GM18517 (cell line): ENCODE data around the gene SCAMP1.

Experiments used
- ATAC-seq: cut with Tn5 transposase; IDR thresholded peaks from one replicate; pipeline ENCODE4 v1.9.1; 2021; ENCODE audit warnings: mild to moderate bottlenecking, moderate library complexity; ENCODE audit not compliant: unreplicated experiment

SCAMP1 gene

DNA sequence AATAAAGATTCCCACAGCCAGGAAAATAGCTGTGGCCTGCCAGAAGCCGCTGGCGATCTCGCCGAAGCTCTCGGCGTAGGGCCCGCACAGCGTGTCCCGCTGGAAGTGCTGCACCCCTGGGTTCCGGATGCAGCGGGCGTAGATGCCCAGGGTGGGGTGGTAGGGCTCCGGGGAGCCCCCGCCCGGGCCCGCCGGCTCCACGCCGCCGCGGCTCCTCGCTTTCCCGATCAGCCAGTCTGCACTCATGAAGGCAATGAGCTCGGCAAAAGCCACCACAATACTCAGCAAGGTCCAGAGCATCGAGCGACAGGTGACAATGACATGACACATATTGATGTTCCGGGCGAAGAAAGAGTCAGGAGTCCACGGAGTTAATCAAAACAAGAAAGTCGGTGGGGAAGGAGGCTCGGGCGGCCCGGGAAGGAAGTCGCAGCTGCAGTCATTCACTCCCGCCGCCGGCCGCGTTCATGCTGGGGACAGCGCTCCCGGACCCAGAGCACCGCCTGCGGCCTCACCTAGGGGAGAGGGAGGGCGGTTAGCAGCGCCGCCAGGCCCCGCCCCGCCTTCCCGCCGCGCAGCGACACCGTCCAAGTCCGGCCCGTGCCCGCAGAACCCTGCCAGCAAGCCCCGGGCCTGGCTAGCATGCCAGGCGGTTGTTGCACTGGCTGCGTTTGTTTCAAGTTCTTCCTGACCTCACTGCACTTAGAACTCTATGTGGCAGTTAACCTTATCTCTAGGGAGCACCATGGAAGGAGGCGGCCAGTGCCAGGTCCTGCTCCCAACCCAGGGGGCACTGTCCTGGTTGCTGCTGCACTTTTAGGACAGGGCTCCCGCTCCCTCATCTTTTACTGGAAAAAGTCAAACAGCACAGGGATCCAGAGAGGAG lies 149.7 kb downstream of the SCAMP1 start:
- no peak for ATAC-seq

DNA sequence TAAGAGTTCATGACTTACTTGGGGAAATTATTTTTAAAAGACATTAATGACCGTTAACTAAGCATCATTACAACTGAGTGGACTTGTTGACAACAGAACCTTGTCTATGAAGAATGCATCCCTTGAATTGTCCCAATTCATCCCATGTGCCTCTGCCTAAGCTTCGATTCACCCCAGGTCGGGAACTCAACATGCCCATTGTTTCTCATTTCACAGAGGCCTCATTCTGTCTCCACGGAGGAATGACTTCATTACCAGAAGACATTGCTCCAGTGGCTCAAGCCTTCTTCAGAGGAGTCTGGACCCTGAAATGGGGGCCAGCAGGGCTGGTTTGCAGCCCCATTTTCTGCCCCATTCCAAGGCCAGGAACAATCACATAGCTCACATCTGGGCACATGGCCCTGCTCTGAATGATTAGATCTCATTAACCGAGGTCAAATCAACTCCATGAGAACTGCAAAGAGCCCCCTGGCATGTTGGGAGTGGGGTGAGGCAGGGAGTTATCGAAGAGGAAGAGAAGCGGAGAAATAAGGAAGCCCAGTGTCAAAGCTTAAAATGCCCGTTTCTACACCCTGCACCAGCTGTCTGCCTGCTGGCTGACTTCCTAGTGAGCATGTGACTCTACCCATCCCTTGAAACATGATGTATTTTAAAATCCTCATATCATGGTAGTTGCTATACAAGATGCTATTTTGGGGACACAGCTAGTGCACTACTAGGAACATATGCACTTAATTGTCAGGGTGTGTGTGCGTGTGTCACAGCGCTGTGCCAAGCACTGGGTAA lies 150.9 kb downstream of the SCAMP1 start:
- ATAC-seq: no peak

DNA sequence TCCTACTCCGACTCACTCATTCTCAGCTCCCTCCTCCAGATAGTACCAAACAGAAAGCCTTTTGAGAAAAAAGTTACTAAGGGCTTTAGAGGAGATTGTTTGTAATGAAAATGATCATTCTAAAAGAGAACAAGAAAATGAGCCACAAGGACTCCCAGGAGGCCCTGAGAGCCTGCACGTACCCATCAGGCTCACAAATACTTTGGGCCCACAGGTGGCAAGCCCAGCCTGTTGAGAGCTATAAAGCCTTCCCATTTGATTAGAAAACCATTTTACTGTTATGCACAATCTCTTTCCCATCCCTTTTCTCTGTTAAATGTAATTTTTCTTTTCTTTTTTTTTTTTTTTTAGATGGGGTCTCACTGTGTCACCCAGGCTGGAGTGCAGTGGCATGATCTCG lies 152.0 kb downstream of the SCAMP1 start:
- ATAC-seq: no peak

GRCh38 chr5:78513441-78513840 lies 153.0 kb downstream of the SCAMP1 start:
- no peak for ATAC-seq

DNA sequence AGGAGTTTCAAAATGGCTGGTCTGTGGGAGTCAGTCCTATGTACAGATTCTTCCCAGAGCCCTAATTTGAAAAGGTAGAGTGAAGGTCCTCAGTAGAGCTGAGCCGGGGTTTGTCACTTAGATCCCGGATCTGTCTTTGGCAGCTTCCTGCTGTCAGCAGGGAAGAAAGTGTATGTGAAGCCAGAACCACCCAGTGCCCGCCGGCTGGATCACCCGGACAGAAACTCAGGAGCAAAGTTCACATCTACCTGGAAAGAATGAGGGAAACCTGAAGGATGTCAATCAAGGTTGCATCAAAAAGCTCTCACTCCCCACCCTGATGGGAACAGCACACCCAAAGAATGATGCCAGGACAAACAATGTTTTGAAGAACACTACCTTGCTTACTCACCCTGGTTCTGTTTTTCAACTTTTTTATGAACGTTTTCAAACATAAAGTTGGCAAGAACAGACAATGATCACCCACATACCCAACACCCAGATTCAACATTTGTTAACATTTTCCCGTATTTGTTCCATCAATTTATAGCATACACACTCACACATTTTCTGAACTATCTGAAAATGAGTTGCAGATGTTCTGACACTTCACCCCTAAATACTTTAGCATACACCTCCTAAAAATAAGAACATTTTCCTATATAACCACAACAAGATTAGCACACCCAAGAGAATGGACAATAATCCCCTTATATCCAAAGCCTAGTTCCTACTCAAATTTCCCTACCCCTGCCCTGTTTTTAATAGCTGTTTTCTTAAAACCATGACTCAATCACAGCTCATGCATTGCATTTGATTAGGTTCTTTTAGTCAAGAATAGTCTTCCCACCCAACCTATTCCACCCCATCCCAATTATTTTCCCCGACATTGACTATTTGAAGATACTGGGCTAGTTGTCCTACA lies 154.3 kb downstream of the SCAMP1 start:
- no peak for ATAC-seq

DNA sequence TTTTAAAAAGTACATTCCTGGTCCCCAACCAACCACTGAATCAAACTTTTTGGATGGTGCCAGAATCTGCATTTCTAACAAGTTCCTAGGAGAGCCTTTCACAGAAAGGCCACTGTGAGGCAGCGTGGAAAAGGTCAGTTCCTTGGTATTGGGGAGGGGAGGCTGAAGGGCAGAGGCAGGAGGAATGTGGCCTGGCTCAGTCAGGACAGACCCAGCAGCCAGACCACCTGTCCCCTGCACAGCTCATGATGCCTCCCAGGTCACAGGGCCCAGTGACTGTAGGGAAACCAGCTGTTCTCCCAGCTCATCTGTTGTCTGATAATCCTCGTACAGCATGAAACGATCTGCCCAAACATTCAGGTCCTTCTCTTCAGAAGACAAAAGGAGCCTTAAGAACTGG lies 155.3 kb downstream of the SCAMP1 start:
- no peak for ATAC-seq

- no peak for ATAC-seq
Measured at GRCh38 chr5:78518365-78519197, 158.2 kb downstream of the SCAMP1 start.

GRCh38 chr5:78519198-78519941 lies 159.0 kb downstream of the SCAMP1 start:
- ATAC-seq: no peak

- no peak for ATAC-seq
Measured at GRCh38 chr5:78521455-78521854, 161.0 kb downstream of the SCAMP1 start.

DNA sequence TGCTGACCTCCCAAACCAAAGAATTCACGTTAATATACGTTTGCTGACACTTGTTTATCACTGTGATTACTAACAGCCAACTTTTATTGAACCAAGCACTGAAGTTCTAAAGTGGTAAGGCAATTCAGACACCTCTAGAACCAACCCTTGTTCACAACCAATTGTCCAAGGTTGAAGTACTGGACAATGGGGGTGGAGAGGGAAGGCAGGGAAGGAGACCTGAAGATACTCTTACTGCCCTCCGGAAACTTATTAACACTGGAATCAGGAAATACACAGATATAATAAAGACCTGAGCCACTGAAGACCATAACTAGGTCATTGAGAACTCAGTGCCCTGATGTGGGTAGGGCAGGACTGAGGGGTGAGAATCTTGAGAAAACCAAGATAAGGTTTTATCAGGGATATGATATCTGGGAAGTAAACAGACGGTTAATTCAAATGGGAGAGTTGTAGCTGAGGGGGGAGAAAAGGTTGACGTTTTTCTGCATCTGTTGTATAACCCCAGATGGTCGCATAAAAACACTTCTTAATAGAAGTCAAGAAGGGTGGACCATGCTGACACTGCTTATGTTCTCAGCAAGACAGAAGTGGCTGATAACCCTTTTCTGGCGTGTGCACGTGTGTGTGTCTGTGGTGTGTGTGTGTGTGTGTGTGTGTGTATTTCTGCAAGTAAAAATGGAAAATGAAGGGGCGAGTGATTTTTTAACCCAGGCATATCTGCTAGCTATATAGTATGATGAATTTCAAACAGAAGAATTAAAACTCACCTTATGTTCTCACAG lies 162.3 kb downstream of the SCAMP1 start:
- ATAC-seq: no peak

GRCh38 chr5:78523314-78524193 lies 163.1 kb downstream of the SCAMP1 start:
- ATAC-seq: no peak

DNA sequence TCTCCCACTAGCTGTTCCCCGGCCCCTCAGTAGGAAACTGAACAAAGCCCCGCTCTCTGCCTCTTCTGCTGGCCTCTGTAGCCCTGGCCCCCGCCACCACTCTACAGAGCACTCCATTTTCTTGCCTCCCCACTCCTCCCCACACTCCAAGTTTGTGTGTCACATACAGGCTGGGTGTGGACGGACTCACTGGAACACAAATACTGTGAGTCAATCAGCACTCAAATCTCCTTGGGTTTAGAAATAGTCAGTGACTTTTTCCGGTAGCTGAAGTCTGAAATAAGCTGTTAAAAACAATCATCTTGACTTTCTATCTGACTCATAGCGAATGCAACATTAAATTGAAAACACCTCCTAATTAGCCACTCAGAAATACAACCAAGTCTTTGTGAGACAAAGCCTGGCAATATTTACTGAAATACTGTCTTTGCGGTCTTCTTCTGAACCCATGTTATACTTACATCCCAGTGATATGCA lies 165.7 kb downstream of the SCAMP1 start:
- no peak for ATAC-seq

DNA sequence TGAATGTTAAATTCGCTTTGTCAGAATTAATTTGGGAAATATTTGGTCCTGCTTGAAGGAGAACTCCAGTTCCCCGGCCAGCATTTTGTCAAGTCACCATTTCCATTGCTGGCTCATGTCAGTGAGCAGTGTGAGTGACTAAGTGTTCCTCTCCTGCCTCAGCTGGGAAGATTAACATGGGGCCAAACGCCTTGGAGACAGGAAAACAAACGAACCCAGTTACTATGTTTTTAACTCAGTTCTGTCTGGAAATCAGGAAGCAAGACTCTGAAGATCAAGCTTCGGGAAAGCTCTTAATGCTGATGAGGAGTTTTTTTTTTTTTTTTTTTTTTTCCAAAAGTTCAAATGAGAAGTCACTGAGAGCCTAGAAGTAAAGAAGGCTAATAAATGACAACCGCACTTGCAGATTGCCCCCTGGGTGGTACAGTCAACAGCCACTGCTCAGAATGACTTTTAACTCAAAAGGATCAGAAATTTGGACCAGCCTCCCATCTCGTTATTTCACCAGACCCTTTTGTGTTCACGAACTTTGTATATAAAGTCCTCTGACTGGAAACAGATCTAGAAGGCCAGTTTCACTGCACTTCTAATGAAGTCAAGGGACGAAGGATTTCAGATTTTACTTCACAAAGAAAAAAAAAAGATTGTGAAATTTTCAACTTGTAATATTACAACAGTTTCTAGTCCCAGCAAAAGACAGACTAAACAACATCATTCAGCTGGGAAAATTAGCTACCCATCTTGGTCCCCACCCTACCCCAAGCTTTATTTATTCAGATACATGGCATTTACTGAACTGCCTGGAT lies 166.8 kb downstream of the SCAMP1 start:
- ATAC-seq: no peak

DNA sequence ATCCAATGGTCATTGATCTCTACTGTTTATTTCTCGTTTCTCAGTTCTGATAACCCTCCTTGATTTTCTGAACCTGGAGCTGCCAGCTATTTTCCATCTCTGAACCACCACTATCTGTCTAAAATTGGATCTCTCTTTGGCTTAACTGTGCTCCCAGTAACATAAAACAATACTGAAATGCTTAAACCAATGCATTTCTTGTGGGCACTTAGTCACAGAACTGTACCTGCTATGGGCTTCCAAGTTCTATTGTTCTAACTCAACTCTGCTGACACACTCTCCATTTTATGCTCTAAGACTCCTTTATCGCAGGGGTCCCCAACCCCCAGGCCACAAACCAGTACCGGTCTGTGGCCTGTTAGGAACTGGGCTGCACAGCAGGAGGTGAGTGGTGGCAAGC lies 167.5 kb downstream of the SCAMP1 start:
- ATAC-seq: no peak
